Neural cell (in vitro differentiated cells): ENCODE data around the gene BFSP2.

Source experiments
- CTCF ChIP-seq: fragments of 450-650 bp; IDR thresholded peaks from 2 replicates; pipeline ENCODE4 v1.5.1; 2014; ENCODE audit warnings: antibody characterized with exemption, mild to moderate bottlenecking, moderate library complexity; ENCODE audit not compliant: poor library complexity, severe bottlenecking
- EZH2 ChIP-seq: fragments of 200-600, 300-800 bp; shearing (Covaris generic), sonication (generic); IDR thresholded peaks from 2 replicates; pipeline ENCODE4 v1.6.1; 2014; ENCODE audit warnings: antibody characterized with exemption, low read length, borderline replicate concordance, mild to moderate bottlenecking; ENCODE audit not compliant: insufficient read depth, poor library complexity, severe bottlenecking
- MXI1 ChIP-seq: fragments of 450-650 bp; conservative IDR thresholded peaks from 2 replicates; pipeline ENCODE4 v1.6.1; 2014; ENCODE audit warnings: antibody characterized with exemption, mild to moderate bottlenecking; ENCODE audit not compliant: poor library complexity, severe bottlenecking
- POLR2AphosphoS5 ChIP-seq: IDR thresholded peaks from 2 replicates; pipeline ENCODE4 v1.6.1; 2012
- RAD21 ChIP-seq: fragments of 450-650 bp; conservative IDR thresholded peaks from 2 replicates; pipeline ENCODE4 v1.6.1; 2014; ENCODE audit warnings: antibody characterized with exemption, mild to moderate bottlenecking, moderate library complexity
- TAF1 ChIP-seq: IDR thresholded peaks from 2 replicates; pipeline ENCODE4 v1.6.1; 2012; ENCODE audit warnings: low read depth

GRCh38 chr3:133418361-133418760 lies 18.5 kb downstream of the BFSP2 start:
- TF ChIP-seq CTCF (no peak), POLR2AphosphoS5 (no peak), TAF1 (no peak), RAD21 (no peak), EZH2 (no peak), MXI1 (no peak)
